Gastrocnemius medialis (tissue), 4 donors: ENCODE results near the gene VEZF1. TPM values are rescaled to one million over a fixed set of nuclear protein-coding genes. Genes with fewer than 3 reads are reported as not detected.

Experiments used
- ATAC-seq, 2 donors: fragments of 150-250 bp; one replicate each; pipeline ENCODE4 v1.9.1; 2016
- DNase-seq, 2 donors: peaks; one replicate each; pipeline ENCODE4 v3.0.0-alpha.2; 2019
- H3K27ac ChIP-seq, 4 donors: fragments of 200-600 bp; sonication (generic); 1 replicate in 1 of 4; 2 replicates in 3 of 4; pipeline ENCODE4 v1.5.1; 2016 to 2018; ENCODE audit warnings: mild to moderate bottlenecking in 2 of 4, moderate library complexity in 1 of 4
- H3K27me3 ChIP-seq, 3 donors: fragments of 200-600 bp; sonication (generic) in 2 of 3; 1 replicate in 1 of 3; 2 replicates in 2 of 3; pipeline versions ENCODE4 v1.5.1 to v1.6.0; 2016 to 2019; ENCODE audit warnings: mild to moderate bottlenecking in 1 of 3, moderate library complexity in 1 of 3
- H3K36me3 ChIP-seq, 2 donors: fragments of 200-600 bp; sonication (generic) in 1 of 2; one replicate each; pipeline ENCODE4 v1.5.1; 2017 to 2018
- H3K4me1 ChIP-seq, 2 donors: fragments of 200-600 bp; sonication (generic) in 1 of 2; one replicate each; pipeline ENCODE4 v1.5.1; 2016 to 2017; ENCODE audit warnings: mild to moderate bottlenecking in 2 of 2
- H3K4me3 ChIP-seq, 4 donors: fragments of 200-600 bp; sonication (generic) in 3 of 4; 1 replicate in 1 of 4; 2 replicates in 3 of 4; pipeline ENCODE4 v1.5.1; 2016 to 2019; ENCODE audit warnings: mild to moderate bottlenecking in 2 of 4
- H3K9me3 ChIP-seq, 3 donors: fragments of 200-600 bp; sonication (generic) in 2 of 3; 1 replicate in 1 of 3; 2 replicates in 2 of 3; pipeline ENCODE4 v1.5.1; 2016 to 2019
- CTCF ChIP-seq, 5 experiments: fragments of 450-650 bp in 3 of 5; fragments of 200-600 bp in 2 of 5; sonication (generic) in 2 of 5; IDR thresholded peaks in 4 of 5; conservative IDR thresholded peaks in 1 of 5; 1 replicate in 4 of 5; 2 replicates in 1 of 5; pipeline ENCODE4 v1.5.1; 2016 to 2019; ENCODE audit warnings: antibody characterized with exemption in 5 of 5, mild to moderate bottlenecking in 3 of 5, moderate library complexity in 3 of 5
- POLR2A ChIP-seq, 2 donors: fragments of 450-650 bp; IDR thresholded peaks; one replicate each; pipeline ENCODE4 v1.6.1; 2017; ENCODE audit warnings: antibody characterized with exemption in 2 of 2, mild to moderate bottlenecking in 2 of 2, moderate library complexity in 2 of 2
- in situ Hi-C, 4 donors: fragments of 200-750 bp; cut with MboI; loops; one replicate each; pipeline versions ENCODE4 v1.15.0 to v1.8.0; 2017; ENCODE audit warnings: low sequenced_read_pairs in 4 of 4
- intact Hi-C: fragments of 100-400 bp; cut with DNase I; formaldehyde crosslinking; loops from one replicate; pipeline ENCODE4 v1.15.1; 2023; ENCODE audit warnings: low total_unique reads
- total RNA-seq, 4 donors: library from RNA; depleted of rRNA; stranded (reverse); fragments of >200 nt; gene quantifications; one replicate each; pipeline versions ENCODE4 v1.1.0 to v1.2.3, GENCODE V29; 2016

VEZF1 gene
- total RNA-seq, 4 donors from 2014 or later = 99.9 to 137 (median 106) TPM

GRCh38 chr17:57999010-57999495, 11.0 kb upstream of the VEZF1 start:
- DNase-seq = no peak
- Histone ChIP-seq H3K27ac (peak overlapping the region; percentile 18 to 52 (median 36)), H3K4me3 (no peak overlapping the region), H3K4me1 (peaks cover 59 to 60% of the 10 kb centered on the region in 2 donors), H3K36me3 (peaks cover 0 to 41% of the 10 kb centered on the region in 2 donors), H3K9me3 (no peaks in the 10 kb centered on the region), H3K27me3 (no peaks in the 10 kb centered on the region)
- no peak for ATAC-seq
- in situ Hi-C loops = loop anchor here (5.0 to 25.0 kb wide), 4 partner anchors 142 to 912 kb away; partner anchors contain the start of genes AKAP1 (in 1 of the 4) and MSI2 (in 1 of the 4)
- intact Hi-C loops = loop anchor here (1.0 to 10.0 kb wide), 2 partner anchors 141 to 404 kb away; no protein-coding TSS in a partner anchor
- TF ChIP-seq POLR2A (IDR thresholded peaks at IDR 0.05) (no peak), CTCF (IDR thresholded peaks at IDR 0.05 in 4 of 5, conservative IDR thresholded peaks at IDR 0.05 in 1 of 5) (no peak)

GRCh38 chr17:57997085-57997809, 9.2 kb upstream of the VEZF1 start:
- Histone ChIP-seq H3K9me3 (no peaks in the 10 kb centered on the region), H3K36me3 (peaks cover 0 to 23% of the 10 kb centered on the region in 2 donors), H3K27me3 (no peaks in the 10 kb centered on the region), H3K4me3 (no peak overlapping the region), H3K27ac (peak overlapping the region in 3 of 4 donors; percentile 10 to 98 (median 97)), H3K4me1 (peaks cover 59 to 60% of the 10 kb centered on the region in 2 donors)
- no peak for DNase-seq
- intact Hi-C loops = loop anchor here (10.0 kb wide), 1 partner anchor 402 kb away; no protein-coding TSS in a partner anchor
- no peak for ATAC-seq
- TF ChIP-seq POLR2A (IDR thresholded peaks at IDR 0.05) (no peak), CTCF (IDR thresholded peaks at IDR 0.05 in 4 of 5, conservative IDR thresholded peaks at IDR 0.05 in 1 of 5) (no peak)
- in situ Hi-C loops = loop anchor here (5.0 to 25.0 kb wide), 4 partner anchors 140 to 910 kb away; partner anchors contain the start of genes AKAP1 (in 1 of the 4) and MSI2 (in 1 of the 4)

GRCh38 chr17:57995076-57995956, 7.3 kb upstream of the VEZF1 start:
- no peaks in the 10 kb centered on the region for H3K27me3 ChIP-seq
- TF ChIP-seq CTCF (IDR thresholded peaks at IDR 0.05 in 4 of 5, conservative IDR thresholded peaks at IDR 0.05 in 1 of 5) (peak; percentile 61 to 84 (median 75)), POLR2A (IDR thresholded peaks at IDR 0.05) (no peak)
- peak; percentile 92 to 93 for ATAC-seq
- intact Hi-C loops = loop anchor here (1.0 to 10.0 kb wide), 2 partner anchors 137 to 401 kb away; no protein-coding TSS in a partner anchor
- DNase-seq = peak; percentile 80 to 93
- in situ Hi-C loops = loop anchor here (5.0 to 25.0 kb wide), 4 partner anchors 138 to 908 kb away; partner anchors contain the start of genes AKAP1 (in 1 of the 4) and MSI2 (in 1 of the 4)
- peaks cover 0 to 17% of the 10 kb centered on the region in 2 donors for H3K36me3 ChIP-seq
- H3K9me3 ChIP-seq = no peaks in the 10 kb centered on the region
- peak overlapping the region; percentile 79 to 99 (median 98) for H3K27ac ChIP-seq
- H3K4me1 ChIP-seq = peaks cover 63 to 70% of the 10 kb centered on the region in 2 donors
- H3K4me3 ChIP-seq = no peak overlapping the region

DNA sequence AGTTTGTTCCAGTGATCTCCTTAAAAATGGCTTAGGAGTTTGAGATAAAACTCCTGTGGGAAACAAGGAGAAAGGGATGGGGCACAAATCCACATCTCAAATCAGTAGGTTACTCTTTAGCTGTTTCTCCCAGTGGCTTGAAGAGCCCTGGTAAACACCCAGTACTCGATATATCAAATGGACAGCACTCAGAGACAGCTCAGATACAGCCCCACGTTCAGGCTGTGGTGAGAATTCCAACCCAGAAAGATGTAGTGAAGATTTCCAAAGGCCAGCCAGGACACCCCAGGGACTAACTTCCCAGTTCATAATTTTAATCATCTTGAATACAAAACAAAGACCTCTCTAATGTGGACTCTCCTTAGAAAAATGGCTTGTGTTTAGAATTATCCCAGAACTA, 6.4 kb upstream of the VEZF1 start:
- Histone ChIP-seq H3K4me1 (peaks cover 62 to 70% of the 10 kb centered on the region in 2 donors), H3K9me3 (no peaks in the 10 kb centered on the region), H3K4me3 (no peak overlapping the region), H3K27me3 (no peaks in the 10 kb centered on the region), H3K36me3 (peaks cover 0 to 10% of the 10 kb centered on the region in 2 donors), H3K27ac (peak overlapping the region; percentile 79 to 99 (median 98))
- no peak for ATAC-seq
- in situ Hi-C loops = loop anchor here in 2 of 4 donors (25.0 kb wide), 3 partner anchors 407 to 907 kb away; partner anchors contain the start of genes AKAP1 (in 1 of the 2) and MSI2 (in 1 of the 2)
- intact Hi-C loops = loop anchor here (10.0 kb wide), 1 partner anchor 400 kb away; no protein-coding TSS in a partner anchor
- no peak for DNase-seq
- TF ChIP-seq POLR2A (IDR thresholded peaks at IDR 0.05) = no peak
- no peak for TF ChIP-seq CTCF (IDR thresholded peaks at IDR 0.05 in 4 of 5, conservative IDR thresholded peaks at IDR 0.05 in 1 of 5)
